Measurements from ENCODE around the gene FCHO2. TPM values are rescaled to one million over a fixed set of nuclear protein-coding genes. Genes with fewer than 3 reads are reported as not detected.

The FCHO2 gene
- total RNA-seq, 5 donors from 2014 or later (not counting 1 experiment from before 2014, with no cell fraction given) = 0.90 to 5.5 (median 4.1) TPM

DNA sequence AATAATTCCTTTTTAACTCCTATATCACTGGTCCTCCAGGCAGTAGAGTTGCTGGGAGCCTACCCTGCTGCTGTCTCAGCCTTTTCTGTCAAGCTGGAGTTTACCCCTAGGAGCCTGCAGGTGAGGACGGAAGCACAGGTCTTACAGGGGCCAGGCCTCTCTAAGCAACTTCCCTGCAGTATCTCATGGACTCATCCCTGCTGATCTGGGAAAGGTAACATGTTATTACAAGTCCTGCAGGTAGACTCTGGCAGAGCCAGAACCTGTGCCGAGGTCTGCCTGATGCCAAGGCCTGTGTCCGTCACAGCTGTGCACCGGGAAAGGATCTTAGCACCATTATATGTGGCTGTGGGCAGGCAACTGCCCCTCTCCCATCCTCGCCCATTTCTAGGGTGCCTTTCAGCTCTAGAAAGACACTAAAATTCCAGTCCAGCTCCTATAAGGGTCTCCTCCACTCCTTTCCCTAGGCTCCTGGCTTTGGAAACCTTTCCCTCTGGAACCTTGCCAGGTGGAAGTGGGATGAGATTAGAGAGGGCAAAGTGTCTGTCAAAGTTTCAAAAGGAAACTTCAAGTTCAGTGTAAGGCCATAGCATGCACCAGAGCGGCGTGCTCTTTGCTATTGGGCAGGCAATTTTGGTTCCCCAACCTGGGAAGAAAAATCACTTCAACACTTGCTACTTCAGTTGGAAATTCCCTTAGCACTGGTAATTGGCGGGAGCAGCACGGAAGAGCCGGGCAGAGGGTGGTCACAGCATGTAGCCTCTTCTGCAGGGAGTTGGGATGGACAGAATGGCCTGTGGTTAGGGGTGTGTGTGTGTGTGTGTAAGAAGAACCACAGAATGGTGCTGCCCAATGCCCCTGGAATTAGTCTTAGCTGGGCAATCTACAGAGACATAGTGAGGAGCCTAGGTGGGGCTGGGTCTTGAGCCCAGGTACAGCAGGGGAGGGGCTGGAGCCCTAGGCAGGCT, 182.0 kb downstream of the FCHO2 start:
- Mint-ChIP-seq H3K36me3 (no peaks in the 10 kb centered on the region), H3K9me3 (no peaks in the 10 kb centered on the region), H3K27ac (no peak overlapping the region), H3K4me3 (no peak overlapping the region), H3K27me3 (peaks cover 59 to 60% of the 10 kb centered on the region in 2 donors), H3K4me1 (peaks cover 0 to 7% (median 0%) of the 10 kb centered on the region in 3 donors)
- H3K4me1 ChIP-seq (ENCODE audit: control insufficient read depth in 1 of 2, extremely low read depth in 1 of 2, insufficient read depth in 2 of 2, low read length in 2 of 2) = peaks cover 0 to 3% of the 10 kb centered on the region in 2 experiments
- POLR2A ChIA-PET = interaction anchor here in 1 of 2 donors (0.5 kb wide), 1 partner anchor 1152 kb away, joined by 3 read pairs; no protein-coding TSS in a partner anchor
- H3K9me3 ChIP-seq = no peaks in the 10 kb centered on the region
- H3K4me3 ChIP-seq (ENCODE audit: control insufficient read depth in 1 of 2, extremely low read depth in 1 of 2, low read length in 1 of 2) = no peak overlapping the region
- WGBS (ENCODE audit: insufficient coverage) = 79% methylated on average over 6 of the region's 10 CpGs
- H3K27ac ChIP-seq (ENCODE audit: low read length) = no peak overlapping the region
- no peaks in the 10 kb centered on the region for H3K36me3 ChIP-seq (ENCODE audit: control insufficient read depth in 2 of 2, extremely low read depth in 1 of 2, insufficient read depth in 1 of 2, low read length in 1 of 2)
- DNase-seq (no peak), ATAC-seq (replicated peaks in 1 of 4) (no peak)
- H3K27me3 ChIP-seq (replicated peaks in 1 of 2; ENCODE audit: control insufficient read depth in 2 of 2, extremely low read depth in 1 of 2, insufficient read depth in 2 of 2, low read length in 1 of 2) = peaks cover 2 to 42% of the 10 kb centered on the region in 2 experiments
- CTCF ChIA-PET = no interaction called here

DNA sequence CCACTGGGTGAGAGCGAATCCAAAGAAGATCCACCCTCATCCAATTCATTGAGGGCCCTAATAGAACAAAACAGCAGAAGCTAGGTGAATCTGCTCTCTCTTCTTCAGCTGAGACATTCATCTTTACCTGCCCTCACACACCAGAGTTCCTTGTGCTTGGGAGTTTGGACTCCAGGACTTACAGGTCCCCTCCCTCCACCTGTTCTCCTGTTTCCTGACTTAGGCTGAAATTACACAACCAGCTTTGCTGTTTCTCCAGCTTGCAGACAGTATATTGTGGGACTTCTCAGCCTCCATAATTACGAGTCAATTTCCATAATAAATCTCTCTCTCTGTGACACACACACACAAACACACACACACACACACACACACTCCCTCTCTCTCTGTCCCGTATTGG, 183.6 kb downstream of the FCHO2 start:
- H3K9me3 Mint-ChIP-seq = no peaks in the 10 kb centered on the region
- H3K4me1 ChIP-seq (ENCODE audit: control insufficient read depth in 1 of 2, extremely low read depth in 1 of 2, insufficient read depth in 2 of 2, low read length in 2 of 2) = peaks cover 0 to 3% of the 10 kb centered on the region in 2 experiments
- DNase-seq (no peak), ATAC-seq (replicated peaks in 1 of 4) (no peak)
- peaks cover 67 to 68% of the 10 kb centered on the region in 2 donors for H3K27me3 Mint-ChIP-seq
- peaks cover 2 to 48% of the 10 kb centered on the region in 2 experiments for H3K27me3 ChIP-seq (replicated peaks in 1 of 2; ENCODE audit: control insufficient read depth in 2 of 2, extremely low read depth in 1 of 2, insufficient read depth in 2 of 2, low read length in 1 of 2)
- no peaks in the 10 kb centered on the region for H3K36me3 Mint-ChIP-seq
- H3K4me3 Mint-ChIP-seq = no peak overlapping the region
- no peaks in the 10 kb centered on the region for H3K9me3 ChIP-seq
- ChIA-PET POLR2A (interaction anchor here in 1 of 2 donors (0.6 kb wide), 1 partner anchor 139 kb away, joined by 3 read pairs; no protein-coding TSS in a partner anchor), CTCF (interaction anchor here in 1 of 2 donors (1.1 kb wide), 1 partner anchor 62 kb away, joined by 3 read pairs; no protein-coding TSS in a partner anchor)
- no peak overlapping the region for H3K27ac Mint-ChIP-seq
- H3K4me1 Mint-ChIP-seq = peaks cover 0 to 7% (median 0%) of the 10 kb centered on the region in 3 donors
- no peak overlapping the region for H3K4me3 ChIP-seq (ENCODE audit: control insufficient read depth in 1 of 2, extremely low read depth in 1 of 2, low read length in 1 of 2)
- no peaks in the 10 kb centered on the region for H3K36me3 ChIP-seq (ENCODE audit: control insufficient read depth in 2 of 2, extremely low read depth in 1 of 2, insufficient read depth in 1 of 2, low read length in 1 of 2)
- WGBS (ENCODE audit: insufficient coverage) = no CpG with 5 or more reads among the region's 3 CpGs
- H3K27ac ChIP-seq (ENCODE audit: low read length) = no peak overlapping the region

Other genes starting within 250 kb of the FCHO2 start
- 10 to 100 TPM; 66.3 to 79.0 (median 67.8) TPM for gene TNPO1, start 139.4 kb upstream of the FCHO2 start, total RNA-seq
- under 1 TPM in 1 of 5 donors, not detected in 4; 0.47 TPM for gene TMEM171, start 164.5 kb downstream of the FCHO2 start, total RNA-seq
- not detected for gene TMEM174, start 217.2 kb downstream of the FCHO2 start, total RNA-seq